NCI-H82 treated with DMSO at 0.1 percent for 48 hours (cell line): ENCODE measurements around the gene NAA50.

Experiments used
- DNase-seq: peaks from one replicate; lab custom pipeline; 2025; ENCODE audit not compliant: unreplicated experiment; lab: John Stamatoyannopoulos, UW

The NAA50 gene

GRCh38 chr3:113690482-113690881, 55.6 kb downstream of the NAA50 start:
- DNase-seq, result no peak

GRCh38 chr3:113685956-113686721, 59.9 kb downstream of the NAA50 start:
- no peak for DNase-seq

- no peak for DNase-seq
These were observed 60.9 kb downstream of the NAA50 start for GRCh38 chr3:113685124-113685523.

- DNase-seq, result no peak
These were observed 61.7 kb downstream of the NAA50 start for GRCh38 chr3:113684271-113684819.

GRCh38 chr3:113678773-113679172, 67.3 kb downstream of the NAA50 start:
- no peak for DNase-seq

GRCh38 chr3:113677737-113678136, 68.3 kb downstream of the NAA50 start:
- DNase-seq, result no peak

GRCh38 chr3:113676261-113676660, 69.8 kb downstream of the NAA50 start:
- DNase-seq, result no peak

- no peak for DNase-seq
These were observed 72.5 kb downstream of the NAA50 start for GRCh38 chr3:113673593-113673992.

- no peak for DNase-seq
These were observed 78.0 kb downstream of the NAA50 start for GRCh38 chr3:113668015-113668414.
